CD4-positive, alpha-beta memory T cell (primary cell): ENCODE measurements around the gene OR7D4. TPM values are rescaled to one million over a fixed set of nuclear protein-coding genes. Genes with fewer than 3 reads are reported as not detected.
"Not testable (repeated sequence)": the region's sequence is repeated elsewhere in the genome, so short reads cannot be mapped to it uniquely, and the experiment has no call there.

Experiments
- CTCF ChIA-PET: fragments of 350-600 bp; sonication (Branson Sonifier 250); formaldehyde crosslinking; loops from one replicate; lab custom pipeline; 2021; ENCODE audit warnings: inconsistent platforms; ENCODE audit not compliant: partially characterized antibody; lab: Charles Lee
- POLR2A ChIA-PET: fragments of 350-600 bp; sonication (Branson Sonifier 250); formaldehyde crosslinking; loops from one replicate; lab custom pipeline; 2021; ENCODE audit not compliant: partially characterized antibody; lab: Charles Lee
- DNase-seq, 5 donors: peaks; one replicate each; pipeline versions ENCODE4 v3.0.0 to v3.0.0-alpha.2; 2020 to 2022; ENCODE audit warnings: mixed read lengths in 1 of 5
- H3K27ac ChIP-seq: one replicate; pipeline ENCODE4 v1.7.0; 2013; ENCODE audit warnings: low read depth, low read length
- H3K27me3 ChIP-seq: 2 replicates; pipeline ENCODE4 v1.7.0; 2013; ENCODE audit warnings: mild to moderate bottlenecking, low read length, moderate library complexity; ENCODE audit not compliant: insufficient read depth
- H3K36me3 ChIP-seq: 2 replicates; pipeline ENCODE4 v1.7.0; 2013; ENCODE audit warnings: mild to moderate bottlenecking, low read length, moderate library complexity; ENCODE audit not compliant: insufficient read depth
- H3K4me1 ChIP-seq: 2 replicates; pipeline ENCODE4 v1.7.0; 2013; ENCODE audit warnings: mild to moderate bottlenecking, low read length, moderate library complexity; ENCODE audit not compliant: insufficient read depth
- H3K4me3 ChIP-seq, 2 donors: one replicate each; pipeline ENCODE4 v1.7.0; 2013; ENCODE audit warnings: low read length in 2 of 2, mild to moderate bottlenecking in 1 of 2
- H3K9me3 ChIP-seq, 2 donors: one replicate each; pipeline ENCODE4 v1.7.0; 2013; ENCODE audit warnings: low read length in 2 of 2, control low read depth in 1 of 2; ENCODE audit not compliant: control insufficient read depth in 1 of 2
- H3K27ac Mint-ChIP-seq, 7 donors: one replicate each; pipeline ENCODE4 v1.8.0; 2020 to 2021; ENCODE audit warnings: mixed read lengths in 7 of 7, mild to moderate bottlenecking in 6 of 7, inconsistent platforms in 3 of 7, moderate library complexity in 3 of 7
- H3K27me3 Mint-ChIP-seq, 2 donors: one replicate each; pipeline ENCODE4 v1.8.0; 2020 to 2021; ENCODE audit warnings: mixed read lengths in 2 of 2
- H3K36me3 Mint-ChIP-seq, 2 donors: one replicate each; pipeline ENCODE4 v1.8.0; 2020 to 2021; ENCODE audit warnings: mixed read lengths in 2 of 2, inconsistent platforms in 1 of 2, mild to moderate bottlenecking in 1 of 2
- H3K4me1 Mint-ChIP-seq, 4 donors: one replicate each; pipeline ENCODE4 v1.8.0; 2020 to 2021; ENCODE audit warnings: mixed read lengths in 4 of 4, mild to moderate bottlenecking in 1 of 4
- H3K4me3 Mint-ChIP-seq, 8 donors: one replicate each; pipeline ENCODE4 v1.8.0; 2020 to 2021; ENCODE audit warnings: mixed read lengths in 8 of 8, mild to moderate bottlenecking in 7 of 8, moderate library complexity in 6 of 8, inconsistent platforms in 3 of 8
- H3K9me3 Mint-ChIP-seq, 8 donors: one replicate each; pipeline ENCODE4 v1.8.0; 2020 to 2021; ENCODE audit warnings: mixed read lengths in 8 of 8, mild to moderate bottlenecking in 5 of 8, inconsistent platforms in 3 of 8, moderate library complexity in 1 of 8
- intact Hi-C: fragments of 100-400 bp; cut with micrococcal nuclease; formaldehyde crosslinking; loops from one replicate; pipeline ENCODE4 v1.15.1; 2023
- polyA plus RNA-seq, 2 donors: library from polyadenylated mRNA; unstranded; fragments of 300-500 nt; fragmentation: Illumina TruSeq; gene quantifications; one replicate each; pipeline ENCODE4 v1.2.3, GENCODE V29; 2021
- total RNA-seq, 2 experiments: library from RNA; stranded (reverse); gene quantifications; one replicate each; pipeline ENCODE4 v1.2.3, GENCODE V29; 2021

The OR7D4 gene
- total RNA-seq: not detected
- not detected for polyA plus RNA-seq

- intact Hi-C loops: no loop called here
- DNase-seq: no peak
- Mint-ChIP-seq H3K9me3 (peaks cover 0 to 20% (median 4%) of the 10 kb centered on the region in 8 donors), H3K27me3 (peaks cover 1 to 8% of the 10 kb centered on the region in 2 donors), H3K4me1 (no peaks in the 10 kb centered on the region), H3K4me3 (no peak within 1 kb of the TSS), H3K27ac (no peak within 1 kb of the TSS), H3K36me3 (no peaks in the 10 kb centered on the region)
- Histone ChIP-seq H3K4me1 (no peaks in the 10 kb centered on the region), H3K9me3 (no peaks in the 10 kb centered on the region), H3K36me3 (no peaks in the 10 kb centered on the region), H3K4me3 (no peak within 1 kb of the TSS), H3K27ac (no peak within 1 kb of the TSS), H3K27me3 (no peaks in the 10 kb centered on the region)
- ChIA-PET POLR2A (no interaction called here), CTCF (no interaction called here)
Measured at GRCh38 chr19:9219489-9219888, at the start of gene OR7D4. Gene OR7D4, minus strand, starts transcription at chr19:9219589. Its CDS starts 4,752 bp downstream, at chr19:9214837.

GRCh38 chr19:9251236-9251635, 31.8 kb upstream of the OR7D4 start:
- no peak for DNase-seq
- H3K27ac ChIP-seq: no peak overlapping the region
- POLR2A ChIA-PET: interaction anchor here (0.6 kb wide), 1 partner anchor 13 kb away, joined by 3 read pairs; no protein-coding TSS in a partner anchor
- Mint-ChIP-seq H3K9me3 (peaks cover 0 to 14% (median 7%) of the 10 kb centered on the region in 8 donors), H3K27me3 (peaks cover 7 to 8% of the 10 kb centered on the region in 2 donors), H3K27ac (no peak overlapping the region), H3K4me3 (no peak overlapping the region), H3K4me1 (no peaks in the 10 kb centered on the region), H3K36me3 (no peaks in the 10 kb centered on the region)
- H3K4me1 ChIP-seq: no peaks in the 10 kb centered on the region
- CTCF ChIA-PET: no interaction called here
- no peaks in the 10 kb centered on the region for H3K36me3 ChIP-seq
- intact Hi-C loops: no loop called here
- H3K4me3 ChIP-seq: no peak overlapping the region
- H3K27me3 ChIP-seq: no peaks in the 10 kb centered on the region
- H3K9me3 ChIP-seq: no peaks in the 10 kb centered on the region

- Histone ChIP-seq H3K4me3 (no peak within 1 kb of the TSS), H3K9me3 (no peaks in the 10 kb centered on the region), H3K27ac (no peak within 1 kb of the TSS), H3K36me3 (no peaks in the 10 kb centered on the region), H3K27me3 (no peaks in the 10 kb centered on the region), H3K4me1 (no peaks in the 10 kb centered on the region)
- Mint-ChIP-seq H3K9me3 (peaks cover 0 to 14% (median 6%) of the 10 kb centered on the region in 8 donors), H3K36me3 (no peaks in the 10 kb centered on the region), H3K4me3 (no peak within 1 kb of the TSS), H3K27me3 (peaks cover 7 to 8% of the 10 kb centered on the region in 2 donors), H3K27ac (no peak within 1 kb of the TSS), H3K4me1 (no peaks in the 10 kb centered on the region)
- intact Hi-C loops: no loop called here
- POLR2A ChIA-PET: no interaction called here
- no peak for DNase-seq
- CTCF ChIA-PET: no interaction called here
Measured at GRCh38 chr19:9250630-9251029, 31.2 kb upstream of the OR7D4 start, which contains the start of gene OR7E24. Gene OR7E24, plus strand, starts transcription at chr19:9250930. Its CDS starts 114 bp downstream, at chr19:9251044.

- POLR2A ChIA-PET: interaction anchor here (0.8 kb wide), 1 partner anchor 230 kb away, joined by 3 read pairs; the partner anchor contains the start of gene ZNF266
- Mint-ChIP-seq H3K4me1 (peaks cover 0 to 9% (median 3%) of the 10 kb centered on the region in 4 donors), H3K27me3 (peaks cover 0 to 13% of the 10 kb centered on the region in 2 donors), H3K4me3 (peak overlapping the region in 7 of 8 donors; percentile 6 to 62 (median 57)), H3K36me3 (no peaks in the 10 kb centered on the region), H3K9me3 (no peaks in the 10 kb centered on the region), H3K27ac (no peak overlapping the region)
- intact Hi-C loops: loop anchor here (1.0 to 5.0 kb wide), 4 partner anchors 69 to 591 kb away; no protein-coding TSS in a partner anchor
- DNase-seq: peak; percentile 43 to 59 (median 52)
- peaks cover 4% of the 10 kb centered on the region for H3K4me1 ChIP-seq
- H3K36me3 ChIP-seq: no peaks in the 10 kb centered on the region
- H3K27me3 ChIP-seq: no peaks in the 10 kb centered on the region
- CTCF ChIA-PET: interaction anchor here (0.6 to 3.2 kb wide), 14 partner anchors 9 to 593 kb away, joined by 3 to 18 read pairs (median 4); partner anchors contain the start of genes ZNF121 and ZNF266
- no peaks in the 10 kb centered on the region for H3K9me3 ChIP-seq
- no peak overlapping the region for H3K27ac ChIP-seq
- no peak overlapping the region for H3K4me3 ChIP-seq
Measured at GRCh38 chr19:9205501-9206113, 13.8 kb downstream of the OR7D4 start.

- H3K36me3 ChIP-seq, H3K9me3 ChIP-seq, POLR2A ChIA-PET, H3K4me1 ChIP-seq, H3K36me3 Mint-ChIP-seq, H3K27me3 ChIP-seq, H3K9me3 Mint-ChIP-seq, H3K4me1 Mint-ChIP-seq, intact Hi-C loops, H3K27ac Mint-ChIP-seq, H3K4me3 ChIP-seq, CTCF ChIA-PET, DNase-seq, H3K4me3 Mint-ChIP-seq, H3K27ac ChIP-seq: not testable (repeated sequence)
- H3K27me3 Mint-ChIP-seq: peaks cover 6 to 15% of the 10 kb centered on the region in 2 donors
Measured at GRCh38 chr19:9198044-9198443, 21.3 kb downstream of the OR7D4 start.

- Mint-ChIP-seq H3K27ac (no peak overlapping the region), H3K9me3 (peaks cover 2 to 26% (median 15%) of the 10 kb centered on the region in 8 donors), H3K27me3 (peaks cover 10 to 21% of the 10 kb centered on the region in 2 donors), H3K36me3 (peaks cover 0 to 3% of the 10 kb centered on the region in 2 donors), H3K4me1 (no peaks in the 10 kb centered on the region), H3K4me3 (no peak overlapping the region)
- DNase-seq: no peak
- intact Hi-C loops: no loop called here
- H3K9me3 ChIP-seq: no peaks in the 10 kb centered on the region
- H3K4me3 ChIP-seq: no peak overlapping the region
- no peaks in the 10 kb centered on the region for H3K36me3 ChIP-seq
- H3K27ac ChIP-seq: no peak overlapping the region
- no peaks in the 10 kb centered on the region for H3K27me3 ChIP-seq
- POLR2A ChIA-PET: no interaction called here
- no peaks in the 10 kb centered on the region for H3K4me1 ChIP-seq
- CTCF ChIA-PET: no interaction called here
Measured at GRCh38 chr19:9189535-9189934, 29.9 kb downstream of the OR7D4 start.

- peaks cover 2 to 26% (median 15%) of the 10 kb centered on the region in 8 donors for H3K9me3 Mint-ChIP-seq
- CTCF ChIA-PET: no interaction called here
Measured at GRCh38 chr19:9187191-9187590, 32.2 kb downstream of the OR7D4 start.

More at GRCh38 chr19:9187191-9187590, 32.2 kb downstream of the OR7D4 start:
- Mint-ChIP-seq H3K36me3 (peaks cover 0 to 3% of the 10 kb centered on the region in 2 donors), H3K27me3 (peaks cover 5 to 21% of the 10 kb centered on the region in 2 donors), H3K4me1 (no peaks in the 10 kb centered on the region), H3K4me3 (no peak overlapping the region), H3K27ac (no peak overlapping the region)
- Histone ChIP-seq H3K4me3 (no peak overlapping the region), H3K27ac (no peak overlapping the region), H3K4me1 (no peaks in the 10 kb centered on the region), H3K27me3 (no peaks in the 10 kb centered on the region), H3K9me3 (no peaks in the 10 kb centered on the region), H3K36me3 (no peaks in the 10 kb centered on the region)
- intact Hi-C loops: no loop called here
- DNase-seq: no peak
- POLR2A ChIA-PET: no interaction called here
